G401 (cell line): ENCODE data around the gene REEP5. TPM values are rescaled to one million over a fixed set of nuclear protein-coding genes. Genes with fewer than 3 reads are reported as not detected.
"Not testable (repeated sequence)": the region's sequence is repeated elsewhere in the genome, so short reads cannot be mapped to it uniquely, and the experiment has no call there.

Source experiments
- DNase-seq: peaks from one replicate; pipeline ENCODE4 v3.0.0-alpha.2; 2015; ENCODE audit warnings: low spot score
- in situ Hi-C: cut with HindIII; loops from 2 replicates; pipeline ENCODE4 v1.10.0; 2016; ENCODE audit warnings: low sequenced_read_pairs, mixed read lengths
- total RNA-seq: library from RNA; depleted of rRNA; stranded (reverse); fragments of >200 nt; shearing (Covaris generic); gene quantifications from 2 replicates; pipeline ENCODE4 v1.2.3, GENCODE V29; 2014; rRNA removed

The REEP5 gene
- total RNA-seq, result 17.5 and 18.7 TPM in 2 replicates

GRCh38 chr5:112921833-112922817, at the start of gene REEP5:
REEP5 (minus strand) TSS chr5:112922227; CDS start chr5:112922190, 37 bp downstream.
- peak; percentile 78 for DNase-seq
- in situ Hi-C loops, result no loop called here

GRCh38 chr5:112971276-112971675, 49.2 kb upstream of the REEP5 start:
- in situ Hi-C loops, result no loop called here
- DNase-seq, result no peak

- DNase-seq, result no peak
- in situ Hi-C loops, result no loop called here
These were observed 46.5 kb upstream of the REEP5 start for GRCh38 chr5:112968411-112969106.

DNA sequence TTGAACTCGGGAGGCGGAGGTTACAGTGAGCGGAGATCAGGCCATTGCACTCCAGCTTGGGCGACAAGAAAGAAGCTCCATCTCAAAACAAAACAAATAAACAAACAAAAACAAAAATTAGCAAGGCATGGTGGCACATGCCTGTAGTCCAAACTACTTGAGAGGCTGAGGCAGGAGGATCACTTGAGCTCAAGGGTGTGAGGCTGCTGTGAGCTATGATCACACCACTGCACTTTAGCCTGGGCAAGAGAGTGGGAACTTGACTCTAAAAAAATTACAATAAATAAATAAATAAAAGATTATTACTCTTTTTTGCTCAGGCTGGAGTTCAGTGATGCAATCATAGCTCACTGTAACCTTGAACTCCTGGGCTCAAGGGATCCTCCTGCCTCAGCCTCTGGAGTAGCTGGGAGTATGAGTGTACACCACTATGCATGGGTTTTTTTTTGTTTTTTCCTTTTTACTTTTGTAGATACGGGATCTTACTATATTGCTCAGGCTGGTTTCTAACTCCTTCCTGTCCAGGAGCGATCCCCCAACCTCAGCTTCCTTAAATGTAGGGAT, 45.6 kb upstream of the REEP5 start:
- no peak for DNase-seq
- in situ Hi-C loops, result no loop called here

GRCh38 chr5:112965733-112966306, 43.8 kb upstream of the REEP5 start:
- no peak for DNase-seq
- in situ Hi-C loops, result no loop called here

DNA sequence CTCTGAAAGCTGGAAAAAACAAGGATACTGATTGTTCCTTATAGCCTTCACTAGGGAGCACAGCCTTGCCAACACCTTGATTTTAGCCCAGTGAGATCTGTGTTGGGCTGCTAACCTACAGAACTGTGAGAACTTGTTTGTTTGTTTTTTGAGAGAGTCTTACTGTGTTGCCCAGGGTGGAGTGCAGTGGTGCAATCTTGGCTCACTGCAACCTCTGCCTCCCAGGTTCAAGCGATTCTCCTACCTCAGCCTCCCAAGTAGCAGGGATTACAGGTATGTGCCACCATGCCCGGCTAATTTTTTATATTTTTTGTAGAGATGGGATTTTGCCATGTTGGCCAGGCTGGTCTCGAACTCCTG, 41.3 kb upstream of the REEP5 start:
- DNase-seq, in situ Hi-C loops: not testable (repeated sequence)

DNA sequence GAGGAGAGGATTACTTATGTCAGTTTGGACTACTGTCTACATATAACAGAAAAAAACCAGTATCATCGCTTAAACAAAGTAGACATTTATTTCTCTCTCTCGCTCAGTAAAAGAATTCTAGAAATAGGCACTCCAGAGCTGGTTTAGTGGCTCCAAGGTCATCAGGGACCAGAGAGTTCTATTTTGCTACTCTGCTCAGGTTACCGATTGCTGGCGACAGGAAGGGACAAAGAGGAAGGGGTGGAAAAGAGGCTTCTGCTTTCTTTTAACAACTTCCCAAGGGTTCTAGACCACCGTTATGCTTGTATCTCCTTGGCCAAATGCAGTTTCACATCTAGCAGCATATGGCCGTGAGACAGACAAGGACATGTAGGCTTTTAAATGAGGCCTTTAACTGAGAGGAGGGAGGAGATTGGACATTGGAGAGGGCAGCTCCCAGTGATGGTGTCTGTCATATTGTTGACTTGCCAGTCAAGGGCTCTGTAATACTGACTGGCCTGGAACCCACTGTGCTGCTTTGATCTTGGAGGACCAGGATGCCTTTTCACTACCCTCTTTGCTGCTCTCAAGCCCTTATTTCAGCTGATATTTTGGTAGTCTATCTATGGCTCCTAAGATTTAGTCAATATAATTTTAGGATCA, 39.0 kb upstream of the REEP5 start:
- in situ Hi-C loops, result no loop called here
- no peak for DNase-seq

- no peak for DNase-seq
- in situ Hi-C loops, result no loop called here
These were observed 38.3 kb upstream of the REEP5 start for GRCh38 chr5:112960315-112960714.

GRCh38 chr5:112959872-112960271, 37.8 kb upstream of the REEP5 start:
- in situ Hi-C loops, DNase-seq: not testable (repeated sequence)

GRCh38 chr5:112958093-112959088, 36.4 kb upstream of the REEP5 start:
- no peak for DNase-seq
- in situ Hi-C loops, result no loop called here

DNA sequence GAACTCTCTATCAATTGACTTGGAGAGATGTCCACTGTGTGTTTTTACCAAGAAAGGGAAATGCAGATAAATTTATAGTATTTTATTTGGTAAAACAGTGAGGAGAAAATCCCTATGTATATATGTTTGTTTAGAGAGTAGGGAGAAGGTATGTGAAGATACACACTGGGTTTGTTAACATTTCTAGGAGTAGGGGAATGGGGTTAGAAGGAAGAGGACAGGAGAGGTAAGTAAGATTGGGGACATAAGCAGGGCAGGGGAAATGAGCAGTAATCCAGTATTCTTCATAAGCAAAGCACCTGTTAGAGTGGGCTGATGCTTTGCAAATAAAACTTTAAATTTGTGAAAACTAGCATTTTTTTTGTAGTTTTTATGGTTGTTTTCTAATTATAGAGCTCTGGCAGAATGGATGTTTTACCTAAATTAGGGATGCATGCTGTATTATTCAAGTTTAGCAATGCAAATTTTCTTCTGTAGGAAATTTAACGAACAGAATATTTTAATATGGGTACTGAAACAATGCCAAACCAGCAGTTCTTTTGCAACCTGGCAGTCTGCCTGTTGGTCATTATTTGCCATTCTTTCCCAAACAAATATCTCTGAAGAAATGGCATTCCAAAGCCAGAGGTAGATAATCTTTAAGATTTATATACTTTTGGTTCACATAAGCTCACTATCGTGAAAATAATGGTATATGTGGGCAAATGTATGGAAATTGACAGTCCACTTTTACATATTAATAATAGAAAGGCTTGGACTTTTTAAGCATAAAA, 35.2 kb upstream of the REEP5 start:
- DNase-seq, result no peak
- in situ Hi-C loops, result no loop called here

DNA sequence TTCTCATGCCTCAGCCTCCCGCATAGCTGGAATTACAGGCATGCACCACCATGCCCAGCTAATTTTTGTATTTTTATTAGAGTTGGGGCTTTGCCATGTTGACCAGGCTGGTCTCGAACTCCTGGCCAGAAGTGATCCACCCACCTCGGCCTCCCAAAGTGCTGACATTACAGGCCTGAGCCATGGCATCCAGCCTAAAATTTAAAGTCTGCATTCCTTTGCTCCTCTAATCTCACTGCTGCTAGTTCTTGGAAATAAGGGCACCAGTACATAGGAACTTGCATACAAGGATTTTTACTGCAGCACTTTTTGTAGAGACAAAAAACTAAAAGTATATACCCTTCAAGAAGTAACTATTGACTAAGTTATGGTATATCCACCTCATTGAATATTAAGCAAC, 34.6 kb upstream of the REEP5 start:
- DNase-seq, result no peak
- in situ Hi-C loops, result no loop called here

DNA sequence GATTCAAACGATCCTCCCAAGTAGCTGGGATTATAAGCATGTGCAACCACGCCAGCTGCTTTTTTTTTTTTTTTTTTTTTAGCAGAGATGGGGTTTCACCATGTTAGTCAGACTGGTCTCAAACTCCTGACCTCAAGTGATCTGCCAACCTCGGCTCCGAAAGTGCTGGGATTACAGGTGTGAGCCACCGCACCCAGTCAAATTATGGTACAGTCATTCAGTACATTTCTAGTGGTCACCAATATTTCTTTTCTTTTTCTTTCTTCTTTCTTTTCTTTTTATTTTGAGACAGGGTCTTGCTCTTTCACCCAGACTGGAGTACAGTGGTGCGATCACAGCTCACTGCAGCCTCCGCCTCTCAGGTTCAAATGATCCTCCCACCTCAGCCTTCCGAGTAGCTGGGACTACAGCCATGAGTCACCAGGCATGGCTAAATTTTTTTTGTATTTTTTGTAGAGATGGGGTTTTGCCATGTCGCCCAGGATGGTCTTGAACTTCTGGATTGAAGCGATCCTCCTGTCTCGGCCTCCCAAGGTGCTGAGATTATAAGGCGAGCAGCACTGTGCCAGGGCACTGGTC, 29.2 kb upstream of the REEP5 start:
- no peak for DNase-seq
- in situ Hi-C loops, result no loop called here

DNA sequence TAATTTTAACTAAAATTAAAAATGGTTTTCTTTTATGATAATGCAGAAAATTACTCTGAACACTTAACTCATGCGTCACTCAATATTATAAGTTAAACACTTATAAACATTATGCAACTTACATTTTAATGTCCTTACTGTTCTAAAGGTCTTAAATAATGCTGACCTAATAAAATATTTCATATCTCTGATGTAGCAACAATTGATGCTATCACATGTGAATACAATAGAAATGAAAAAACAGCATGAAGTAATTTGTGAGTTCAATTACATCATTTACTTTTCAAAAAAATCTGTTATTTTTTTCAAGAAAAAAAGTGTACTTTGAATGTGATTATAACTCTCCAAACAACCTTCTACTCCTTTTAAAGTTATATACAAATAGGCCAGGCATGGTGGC, 26.4 kb upstream of the REEP5 start:
- DNase-seq, result no peak
- in situ Hi-C loops, result no loop called here

DNA sequence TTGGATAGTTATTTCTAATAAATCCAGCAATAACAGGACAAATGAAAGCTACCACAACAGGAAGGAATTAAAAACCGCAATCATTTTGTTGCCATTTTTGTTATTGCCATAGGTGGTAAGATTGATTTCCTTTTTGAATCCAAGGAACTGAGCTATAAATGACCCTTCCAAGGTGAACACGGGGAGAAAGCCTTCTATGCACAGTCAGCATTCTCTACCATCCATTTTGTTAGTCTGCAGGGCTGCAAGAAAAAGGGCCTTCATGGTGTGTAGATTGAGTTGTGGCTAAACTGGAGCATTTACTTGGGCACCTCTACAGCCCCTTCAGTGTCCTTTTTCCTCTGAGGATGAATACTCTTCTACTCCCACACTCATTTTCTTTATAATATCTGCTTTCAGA, 18.6 kb upstream of the REEP5 start:
- DNase-seq, result no peak
- in situ Hi-C loops, result no loop called here

- in situ Hi-C loops, result no loop called here
These were observed 16.3 kb upstream of the REEP5 start for GRCh38 chr5:112938286-112938685.

DNA sequence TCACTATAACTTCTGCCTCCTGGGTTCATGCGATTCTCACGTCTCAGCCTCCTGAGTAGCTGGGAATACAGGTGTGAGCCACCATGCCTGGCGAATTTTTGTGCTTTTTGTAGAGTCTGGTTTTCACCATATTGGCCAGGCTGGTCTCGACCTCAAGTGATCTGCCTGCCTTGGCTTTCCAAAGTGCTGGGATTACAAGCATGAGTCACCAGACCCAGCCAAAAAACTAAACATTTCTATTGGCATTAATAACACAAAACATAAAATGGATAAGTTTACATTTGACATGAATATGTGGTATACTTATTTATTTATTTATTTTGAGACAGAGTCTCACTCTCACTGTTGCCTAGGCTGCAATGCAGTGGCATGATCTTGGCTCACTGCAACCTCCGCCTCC, 13.6 kb upstream of the REEP5 start:
- no peak for DNase-seq
- in situ Hi-C loops, result no loop called here

More at GRCh38 chr5:112938286-112938685, 16.3 kb upstream of the REEP5 start:
- no peak for DNase-seq
